ENCODE data around the gene PHGDH.

The PHGDH gene

GRCh38 chr1:119727991-119728390, 16.3 kb downstream of the PHGDH start:
- TF ChIP-seq CTCF (IDR thresholded peaks at IDR 0.05), result no peak
- Mint-ChIP-seq H3K27ac (peak overlapping the region; percentile 43), H3K27me3 (ENCODE audit: low read depth, poor library complexity) (peaks cover 3% of the 10 kb centered on the region), H3K9me3 (no peaks in the 10 kb centered on the region), H3K4me1 (peaks cover 14% of the 10 kb centered on the region), H3K36me3 (ENCODE audit: low read depth) (peaks cover 71% of the 10 kb centered on the region), H3K4me3 (no peak overlapping the region)
- DNase-seq, result no peak

GRCh38 chr1:119729044-119729443, 17.3 kb downstream of the PHGDH start:
- Mint-ChIP-seq H3K27ac (no peak overlapping the region), H3K27me3 (ENCODE audit: low read depth, poor library complexity) (peaks cover 3% of the 10 kb centered on the region), H3K4me1 (peaks cover 14% of the 10 kb centered on the region), H3K36me3 (ENCODE audit: low read depth) (peaks cover 62% of the 10 kb centered on the region), H3K9me3 (no peaks in the 10 kb centered on the region), H3K4me3 (no peak overlapping the region)
- DNase-seq, result no peak
- TF ChIP-seq CTCF (IDR thresholded peaks at IDR 0.05), result no peak

GRCh38 chr1:119731060-119731459, 19.3 kb downstream of the PHGDH start:
- Mint-ChIP-seq H3K36me3 (ENCODE audit: low read depth) (peaks cover 66% of the 10 kb centered on the region), H3K9me3 (no peaks in the 10 kb centered on the region), H3K27ac (no peak overlapping the region), H3K4me1 (peaks cover 1% of the 10 kb centered on the region), H3K4me3 (no peak overlapping the region), H3K27me3 (ENCODE audit: low read depth, poor library complexity) (peaks cover 3% of the 10 kb centered on the region)
- DNase-seq, result no peak
- TF ChIP-seq CTCF (IDR thresholded peaks at IDR 0.05), result no peak

- Mint-ChIP-seq H3K4me1 (peaks cover 4% of the 10 kb centered on the region), H3K36me3 (ENCODE audit: low read depth) (peaks cover 63% of the 10 kb centered on the region), H3K27ac (peak overlapping the region; percentile 29), H3K9me3 (no peaks in the 10 kb centered on the region), H3K4me3 (no peak overlapping the region), H3K27me3 (ENCODE audit: low read depth, poor library complexity) (peaks cover 3% of the 10 kb centered on the region)
- no peak for DNase-seq
- no peak for TF ChIP-seq CTCF (IDR thresholded peaks at IDR 0.05)
These were observed 20.2 kb downstream of the PHGDH start for GRCh38 chr1:119731741-119732430.

GRCh38 chr1:119732465-119733168, 20.9 kb downstream of the PHGDH start:
- Mint-ChIP-seq H3K36me3 (ENCODE audit: low read depth) (peaks cover 62% of the 10 kb centered on the region), H3K4me1 (peaks cover 10% of the 10 kb centered on the region), H3K27ac (no peak overlapping the region), H3K9me3 (no peaks in the 10 kb centered on the region), H3K4me3 (no peak overlapping the region), H3K27me3 (ENCODE audit: low read depth, poor library complexity) (no peaks in the 10 kb centered on the region)
- no peak for TF ChIP-seq CTCF (IDR thresholded peaks at IDR 0.05)
- no peak for DNase-seq

Measured in nephron progenitor cell (in vitro differentiated cells).